GM18508 (cell line): ENCODE measurements around the gene EPHB3.

ENCODE experiments used
- ATAC-seq: cut with Tn5 transposase; IDR thresholded peaks from one replicate; pipeline ENCODE4 v1.9.1; 2021; ENCODE audit warnings: moderate number of reproducible peaks; ENCODE audit not compliant: insufficient read depth, unreplicated experiment

EPHB3 gene

GRCh38 chr3:184562878-184563560 is 1.4 kb downstream of the EPHB3 start:
- no peak for ATAC-seq

DNA sequence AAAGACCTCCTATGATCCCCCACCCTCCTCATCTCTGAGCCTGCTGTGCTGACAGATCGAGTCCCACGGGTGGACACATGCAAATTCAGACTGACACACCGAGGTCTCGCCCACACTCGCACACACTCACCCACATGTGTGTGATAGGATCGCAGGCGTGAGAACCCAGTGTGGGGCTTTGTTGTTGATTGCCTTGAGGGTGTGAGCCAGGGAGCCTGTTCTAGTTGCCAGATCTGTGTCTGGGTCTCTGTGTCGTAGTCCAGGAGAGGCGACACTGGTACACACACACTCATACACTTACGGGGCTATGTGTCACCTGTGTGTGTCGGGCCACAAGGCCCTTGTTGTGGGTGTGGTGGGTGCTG is 2.0 kb downstream of the EPHB3 start:
- no peak for ATAC-seq

DNA sequence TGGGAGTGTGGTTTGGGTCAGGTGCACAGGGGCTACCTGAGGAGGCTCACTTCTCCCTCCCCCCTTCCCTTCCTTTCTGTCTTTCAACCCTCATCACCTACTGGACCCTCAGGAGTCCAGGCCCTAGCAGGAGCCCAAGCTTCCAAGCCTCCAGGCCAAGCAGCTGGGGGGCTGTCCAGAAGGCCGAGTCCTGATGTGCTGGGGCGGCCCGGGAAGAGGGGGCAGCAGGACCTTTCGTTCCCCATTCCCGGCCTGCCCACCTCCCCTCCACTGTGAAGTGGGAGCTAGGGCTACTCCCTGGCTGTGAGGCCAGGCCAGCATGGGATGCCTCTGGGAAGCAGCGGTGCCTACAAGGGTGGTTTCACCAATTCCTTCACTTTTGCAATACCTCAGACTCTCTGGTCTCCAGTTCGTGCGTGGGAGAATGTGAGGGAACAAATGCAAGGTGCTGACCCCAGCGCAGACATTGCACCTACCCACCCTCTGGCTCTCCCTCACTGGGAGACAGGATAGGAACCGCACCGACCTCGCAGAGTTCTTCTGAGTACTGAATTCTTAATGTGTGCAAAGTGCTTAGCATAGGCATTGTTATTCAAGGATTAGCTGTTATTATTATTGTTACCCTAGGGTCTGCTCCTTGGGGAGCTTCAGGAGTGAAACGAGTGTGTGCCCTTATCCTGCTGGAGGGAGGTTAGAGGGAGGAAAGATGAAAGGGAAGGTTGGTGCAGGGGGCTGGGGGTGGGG is 2.5 kb downstream of the EPHB3 start:
- no peak for ATAC-seq

DNA sequence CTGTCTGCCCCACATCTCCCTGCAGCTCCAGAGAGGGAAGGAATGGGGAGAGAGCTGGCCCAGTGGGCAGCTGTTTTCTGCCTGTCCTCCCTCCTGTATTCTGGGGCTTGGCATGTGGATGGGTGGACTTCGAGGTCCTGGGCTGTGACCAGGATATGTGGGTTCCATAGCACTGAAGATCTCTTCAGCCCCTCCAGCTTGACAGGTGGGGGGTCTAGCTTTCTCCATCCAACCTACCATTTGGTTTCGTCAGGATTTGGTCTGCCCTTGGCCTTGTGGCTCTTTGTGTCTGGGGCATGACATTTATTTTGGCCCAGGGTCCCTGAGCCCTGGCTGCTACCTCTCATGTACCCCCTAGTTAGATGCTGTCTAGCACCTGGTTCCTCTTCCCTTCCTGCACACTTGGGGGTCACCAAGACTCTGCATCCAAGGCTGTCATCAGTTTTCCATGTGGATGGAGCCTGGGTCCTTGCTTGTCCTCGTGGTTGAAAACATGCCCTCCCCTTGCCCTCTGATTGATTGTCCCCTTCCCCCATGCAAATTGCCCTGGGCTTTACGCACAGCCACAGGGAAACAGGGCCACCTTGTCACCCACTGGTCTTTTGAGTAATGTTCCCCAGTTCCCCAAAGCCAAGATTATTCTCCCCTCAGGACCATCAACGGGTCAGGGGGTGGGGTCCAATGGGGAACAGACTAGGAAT is 3.2 kb downstream of the EPHB3 start:
- ATAC-seq = no peak

DNA sequence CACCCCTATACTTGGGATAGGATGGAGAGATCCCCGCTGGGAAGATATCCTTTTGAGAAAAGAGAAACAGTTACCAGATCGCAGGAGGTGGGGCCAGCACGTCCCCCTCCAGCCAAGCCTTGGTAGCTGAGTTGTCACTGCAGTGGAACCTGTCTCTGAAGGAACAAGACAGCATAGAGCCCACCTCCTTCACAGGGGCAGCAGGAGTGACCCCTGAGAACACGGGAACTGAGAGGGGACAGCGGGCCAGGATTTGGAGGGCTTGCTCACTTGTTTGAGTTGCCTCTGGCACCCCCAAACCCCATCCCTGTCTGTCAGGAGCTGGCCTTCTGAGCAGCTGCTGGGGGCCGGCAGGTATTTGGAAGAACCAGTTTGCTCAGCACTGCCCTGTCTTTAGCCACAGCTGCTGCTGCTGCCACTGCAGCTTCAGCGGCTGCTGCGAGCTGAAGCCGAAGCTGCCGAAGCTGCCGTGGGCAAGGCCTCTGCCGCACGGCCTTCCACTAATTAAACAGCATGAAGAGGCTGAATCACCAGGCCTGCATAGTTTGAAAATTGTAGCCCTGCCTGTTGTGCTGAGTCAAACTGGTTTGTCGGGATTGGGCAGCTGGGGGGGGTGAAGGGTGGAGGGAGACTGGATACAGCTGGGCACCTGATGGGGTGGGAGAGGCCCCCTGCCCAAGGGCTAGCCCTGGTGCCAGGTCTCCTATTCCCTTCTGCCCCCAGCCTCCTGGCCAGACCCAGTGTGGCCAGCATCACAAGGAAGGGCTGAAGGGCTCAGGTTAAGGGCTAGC is 4.0 kb downstream of the EPHB3 start:
- no peak for ATAC-seq

DNA sequence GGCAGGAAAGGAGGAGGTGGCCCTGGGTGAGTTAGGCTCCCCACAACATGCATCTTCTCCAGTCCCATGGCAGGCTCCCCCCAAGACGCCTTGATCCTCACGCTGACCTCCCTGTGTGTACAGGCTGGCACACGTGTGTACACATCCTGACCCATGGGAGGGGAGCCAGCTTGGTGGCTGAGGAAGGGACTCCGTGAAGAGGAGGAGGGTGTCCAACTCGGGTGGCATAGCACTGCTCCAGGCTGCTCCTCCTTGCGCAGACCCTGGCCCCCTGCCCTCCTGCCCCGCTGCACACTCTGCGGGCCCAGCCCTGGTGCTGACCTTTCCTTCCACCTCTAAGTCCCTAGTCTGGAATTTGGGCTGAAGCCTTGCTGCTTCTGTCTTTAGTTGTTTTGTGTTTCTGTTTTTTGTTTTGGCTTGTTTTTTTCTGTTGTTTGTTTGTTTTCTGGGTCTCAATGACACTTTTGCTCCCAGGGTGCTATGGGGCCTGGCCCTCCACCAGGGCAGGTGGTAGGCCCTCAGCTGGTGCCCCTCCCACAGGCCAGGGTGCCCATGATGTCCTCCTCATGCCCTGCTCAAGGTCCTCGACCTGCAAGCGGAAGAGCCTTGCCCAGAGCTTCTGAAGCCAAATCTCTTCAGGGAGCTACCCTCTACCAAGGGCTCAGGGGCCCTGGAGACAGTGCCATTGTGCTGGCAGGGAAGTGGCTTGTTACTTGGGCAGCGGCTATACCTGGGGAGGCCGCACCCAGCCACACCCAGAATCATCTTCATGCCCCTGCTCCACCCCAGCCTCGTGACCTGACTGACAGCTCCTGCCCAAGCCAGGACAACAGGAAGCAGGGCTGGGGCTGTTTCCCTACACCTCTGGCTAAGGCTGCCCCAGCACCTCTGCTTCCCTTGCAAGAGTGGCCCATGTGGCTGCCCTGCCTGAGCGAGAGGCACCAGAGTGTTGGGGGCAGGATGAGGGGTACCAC is 5.1 kb downstream of the EPHB3 start:
- ATAC-seq = no peak

DNA sequence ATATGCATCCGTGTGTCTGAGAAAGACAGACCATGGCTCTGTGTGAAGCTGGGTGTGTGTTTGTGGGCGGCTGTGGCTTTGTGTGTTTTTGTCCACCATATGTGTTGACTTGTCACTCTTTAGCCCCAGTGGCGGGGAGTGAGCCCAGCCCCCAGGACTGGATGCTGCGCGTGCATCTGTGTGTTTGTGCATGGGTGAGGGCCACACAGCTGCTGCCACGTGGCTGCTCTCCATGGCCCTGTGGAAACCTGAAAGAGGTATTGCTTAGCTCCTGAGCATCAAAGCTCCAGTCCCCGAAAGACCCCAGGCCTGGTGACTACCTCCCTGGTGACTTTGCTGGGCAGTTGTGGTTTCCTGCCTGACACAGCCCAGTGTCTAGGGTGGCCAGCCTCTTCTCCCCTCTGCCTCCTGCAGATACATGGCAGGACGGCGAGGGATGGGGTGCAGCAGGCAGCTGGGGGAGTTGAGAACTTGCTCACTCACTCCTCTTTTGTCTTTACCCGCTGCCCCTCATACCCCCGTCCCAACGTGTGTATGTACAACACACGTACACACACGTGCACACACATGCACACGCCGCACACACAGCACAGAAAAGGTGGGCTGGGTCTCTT is 6.5 kb downstream of the EPHB3 start:
- ATAC-seq = no peak

DNA sequence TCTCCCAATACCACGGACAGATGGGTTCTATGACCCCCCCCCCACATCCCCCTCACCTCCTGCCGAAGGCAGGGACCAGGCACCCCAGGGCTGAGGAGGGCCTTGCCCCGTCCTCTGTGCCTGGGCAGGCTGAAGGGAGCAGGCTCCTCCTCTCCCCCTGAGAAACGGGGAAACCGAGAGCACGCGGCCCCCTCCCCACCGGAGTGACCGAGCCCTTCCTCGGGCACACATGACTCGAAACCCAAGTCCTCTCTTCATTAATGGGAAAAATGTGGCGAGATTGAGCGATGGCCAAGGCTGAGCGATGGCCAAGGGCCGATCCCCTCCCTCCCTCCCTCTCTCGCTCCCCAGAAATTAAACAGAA is 7.0 kb downstream of the EPHB3 start:
- ATAC-seq = no peak

DNA sequence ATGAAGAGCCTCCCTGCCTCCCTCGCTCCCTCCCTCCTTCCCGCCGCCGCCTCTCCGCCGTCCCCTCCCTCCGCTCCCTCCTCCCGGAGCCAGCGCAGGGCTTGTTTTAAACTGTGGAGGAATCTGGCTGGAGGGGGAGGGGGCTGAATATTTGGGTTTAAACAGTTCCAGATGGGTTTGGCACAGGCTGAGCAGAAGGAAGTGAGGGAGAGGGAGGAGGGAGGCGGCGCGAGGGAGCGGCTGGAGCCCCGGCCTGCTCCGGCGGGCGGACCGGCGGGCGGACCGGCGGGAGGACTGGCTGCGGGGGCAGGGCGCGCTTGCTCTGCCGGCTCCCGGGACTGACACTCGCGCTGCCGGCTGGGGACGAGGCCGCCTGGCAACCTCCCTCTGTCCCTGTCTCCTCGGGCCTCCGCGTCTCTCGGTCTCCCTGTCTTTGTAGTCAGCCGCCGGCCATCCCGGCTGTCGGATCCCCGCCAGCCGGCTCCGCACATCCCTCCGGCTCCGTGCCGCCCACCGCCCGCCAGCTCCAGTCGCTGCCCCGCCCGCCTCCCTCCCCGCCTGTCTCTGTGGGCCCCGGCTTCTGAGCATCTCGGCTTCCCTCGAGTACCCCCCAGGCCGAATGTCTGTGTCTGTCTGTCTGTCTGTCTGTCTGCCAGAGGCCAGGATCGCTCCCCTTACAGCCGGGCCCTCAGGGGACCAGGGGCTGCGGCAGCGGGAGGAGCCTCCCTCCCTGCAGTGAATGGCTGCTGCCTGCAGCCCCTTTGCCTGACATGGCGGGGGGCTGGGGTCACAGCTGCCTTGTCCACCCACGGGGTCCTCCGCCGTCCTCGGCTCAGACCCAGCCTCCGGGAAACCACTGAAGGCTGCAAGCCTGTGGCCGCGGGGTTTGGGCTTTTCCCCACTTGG is 7.6 kb downstream of the EPHB3 start:
- no peak for ATAC-seq

- no peak for ATAC-seq
Observed at GRCh38 chr3:184570035-184570434, 8.4 kb downstream of the EPHB3 start.

DNA sequence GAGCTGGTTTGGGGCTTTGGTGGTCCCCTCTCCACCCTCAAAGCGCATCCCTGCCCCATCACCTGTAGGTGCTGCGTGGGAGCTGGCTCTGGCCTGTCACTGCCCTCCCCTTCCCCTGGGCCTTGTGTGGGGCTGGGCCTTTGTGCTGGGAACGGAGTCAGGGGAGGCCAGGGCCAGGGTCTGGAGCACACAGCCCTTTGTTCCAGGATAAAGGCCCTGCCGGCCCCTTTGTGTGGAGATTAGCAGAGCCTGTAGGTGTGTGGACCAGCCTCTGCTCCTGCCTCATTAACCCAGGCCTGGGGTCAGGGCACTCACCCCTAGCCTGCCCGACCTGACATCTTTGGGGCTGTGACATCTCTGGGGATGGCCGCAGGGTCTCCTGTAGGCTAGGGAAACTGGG is 8.9 kb downstream of the EPHB3 start:
- ATAC-seq = no peak

DNA sequence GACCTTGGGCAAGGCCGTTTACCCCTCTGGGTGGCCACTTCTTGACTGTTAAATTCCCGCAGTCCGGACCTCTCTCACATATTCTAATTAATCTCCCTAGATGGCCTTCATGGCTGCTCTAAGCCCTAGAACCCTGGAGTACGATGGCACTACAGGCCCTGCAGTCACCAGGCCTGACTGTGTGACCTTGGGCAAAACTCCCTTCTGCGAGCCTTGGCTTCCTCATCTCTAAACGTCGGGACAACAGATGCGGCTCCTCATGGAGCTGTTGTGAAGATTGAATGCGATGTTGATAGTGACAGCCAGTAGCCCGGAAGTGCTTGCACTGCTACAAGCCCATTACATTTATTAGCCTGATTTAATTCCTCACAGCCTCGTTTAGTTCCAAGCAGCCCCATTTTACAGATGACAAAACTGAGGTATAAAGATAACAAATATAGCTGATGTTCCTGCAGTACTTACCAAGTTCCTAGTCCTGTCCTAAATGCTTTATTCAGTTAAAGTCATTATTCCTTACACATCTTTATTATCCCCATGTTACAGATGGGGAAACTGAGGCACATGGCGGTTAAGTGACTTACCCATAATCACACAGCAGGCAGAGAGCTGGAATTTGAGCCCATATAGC is 10.3 kb downstream of the EPHB3 start:
- ATAC-seq = no peak

DNA sequence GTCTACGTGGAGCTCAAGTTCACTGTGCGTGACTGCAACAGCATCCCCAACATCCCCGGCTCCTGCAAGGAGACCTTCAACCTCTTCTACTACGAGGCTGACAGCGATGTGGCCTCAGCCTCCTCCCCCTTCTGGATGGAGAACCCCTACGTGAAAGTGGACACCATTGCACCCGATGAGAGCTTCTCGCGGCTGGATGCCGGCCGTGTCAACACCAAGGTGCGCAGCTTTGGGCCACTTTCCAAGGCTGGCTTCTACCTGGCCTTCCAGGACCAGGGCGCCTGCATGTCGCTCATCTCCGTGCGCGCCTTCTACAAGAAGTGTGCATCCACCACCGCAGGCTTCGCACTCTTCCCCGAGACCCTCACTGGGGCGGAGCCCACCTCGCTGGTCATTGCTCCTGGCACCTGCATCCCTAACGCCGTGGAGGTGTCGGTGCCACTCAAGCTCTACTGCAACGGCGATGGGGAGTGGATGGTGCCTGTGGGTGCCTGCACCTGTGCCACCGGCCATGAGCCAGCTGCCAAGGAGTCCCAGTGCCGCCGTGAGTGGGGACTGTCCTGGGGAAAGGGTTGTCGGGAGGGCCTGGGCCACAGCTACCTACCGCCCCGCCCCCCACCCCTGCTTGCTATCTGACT is 11.2 kb downstream of the EPHB3 start:
- ATAC-seq = no peak

DNA sequence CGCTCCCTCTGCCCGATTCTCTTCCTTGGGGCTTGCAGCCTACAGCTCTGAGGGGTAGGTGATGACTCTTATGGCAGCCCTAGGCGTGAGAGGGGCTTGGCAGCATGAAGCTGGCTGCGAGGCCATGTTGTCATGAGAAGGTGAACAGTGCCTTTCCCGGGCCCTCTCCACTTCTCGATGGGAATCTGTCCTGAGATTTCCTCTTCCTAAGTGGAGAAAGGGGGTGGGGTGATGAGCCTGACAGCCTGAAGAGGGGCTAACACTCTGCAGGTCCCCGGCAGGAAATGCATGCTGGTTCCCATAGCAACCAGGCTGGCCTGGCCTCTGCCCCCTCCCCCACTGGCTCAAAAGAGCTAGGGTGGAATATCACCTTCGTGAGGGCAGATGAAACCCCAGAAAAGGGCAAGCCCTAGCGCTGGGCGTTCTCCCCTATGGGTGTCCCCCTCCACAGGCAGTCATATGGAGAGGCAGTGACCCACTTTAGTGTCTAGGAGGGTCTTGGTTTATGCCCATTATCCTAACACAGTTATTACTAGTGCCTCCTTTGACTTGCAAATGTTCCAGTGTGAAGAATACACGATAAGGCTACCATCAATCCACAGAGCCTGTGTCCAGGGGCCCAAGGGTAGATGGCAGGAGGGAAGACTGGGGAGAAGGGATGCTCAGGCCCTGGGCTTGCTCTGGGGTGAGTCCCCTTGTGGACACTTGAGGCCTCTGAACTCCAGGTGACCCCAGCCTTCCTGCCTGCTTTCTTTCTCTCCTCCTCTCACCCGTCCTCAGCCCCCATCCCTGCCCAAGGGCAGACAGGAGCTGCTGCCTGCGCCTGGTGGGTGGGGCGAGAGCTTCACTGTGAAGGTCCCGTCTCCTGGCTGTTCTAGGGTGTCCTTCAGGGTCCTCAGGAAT is 13.2 kb downstream of the EPHB3 start:
- no peak for ATAC-seq

GRCh38 chr3:184575701-184576100 is 14.1 kb downstream of the EPHB3 start:
- ATAC-seq = no peak

DNA sequence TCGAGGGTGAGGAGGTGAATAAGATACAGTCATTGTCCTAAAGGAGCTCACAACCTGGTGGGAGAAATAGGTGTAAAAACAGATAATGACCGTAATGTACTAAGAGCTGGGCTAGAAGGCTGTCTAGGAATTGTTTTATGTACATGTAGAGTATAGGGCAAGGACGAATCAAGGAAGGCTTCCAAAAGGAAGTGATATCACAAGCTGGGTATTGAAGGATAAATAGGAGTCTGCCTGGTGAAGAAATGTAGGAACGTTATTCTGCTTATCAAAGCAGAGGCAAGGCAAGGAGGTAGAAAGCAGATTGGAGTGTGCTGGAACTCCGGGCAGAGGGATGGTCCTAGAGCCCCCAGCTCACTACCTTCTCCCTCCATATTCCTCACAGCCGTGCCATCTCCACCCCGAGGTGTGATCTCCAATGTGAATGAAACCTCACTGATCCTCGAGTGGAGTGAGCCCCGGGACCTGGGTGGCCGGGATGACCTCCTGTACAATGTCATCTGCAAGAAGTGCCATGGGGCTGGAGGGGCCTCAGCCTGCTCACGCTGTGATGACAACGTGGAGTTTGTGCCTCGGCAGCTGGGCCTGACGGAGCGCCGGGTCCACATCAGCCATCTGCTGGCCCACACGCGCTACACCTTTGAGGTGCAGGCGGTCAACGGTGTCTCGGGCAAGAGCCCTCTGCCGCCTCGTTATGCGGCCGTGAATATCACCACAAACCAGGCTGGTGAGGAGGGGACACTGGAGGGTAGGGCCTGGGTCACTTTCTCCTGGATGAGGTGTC is 15.1 kb downstream of the EPHB3 start:
- ATAC-seq = no peak
